EH (cell line): ENCODE measurements around the gene USP43.
"Not testable (repeated sequence)": the region's sequence is repeated elsewhere in the genome, so short reads cannot be mapped to it uniquely, and the experiment has no call there.

ENCODE experiments used
- DNase-seq: peaks from one replicate; pipeline ENCODE4 v3.0.0-alpha.2; 2015; ENCODE audit warnings: low read depth

Gene USP43

GRCh38 chr17:9658593-9659211 lies 13.4 kb downstream of the USP43 start:
- peak; percentile 86 for DNase-seq

DNA sequence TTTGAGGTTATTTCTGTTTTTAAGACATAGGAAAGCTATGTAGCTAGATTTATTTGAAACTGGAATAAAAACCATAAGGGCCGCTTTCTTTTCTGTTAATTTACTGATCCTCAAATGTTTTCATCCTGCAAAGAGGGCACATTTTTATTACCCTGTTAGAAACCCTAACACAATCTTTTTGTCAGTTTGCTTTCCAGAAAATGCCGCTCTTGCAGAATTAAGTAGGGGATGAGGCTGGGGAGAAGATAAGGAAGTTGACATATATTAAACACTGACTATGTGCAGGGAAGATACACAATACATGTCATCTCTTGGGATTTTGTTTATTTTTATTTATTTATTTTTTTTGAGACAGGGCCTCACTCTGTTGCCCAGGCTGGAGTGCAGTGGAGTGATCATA lies 15.7 kb downstream of the USP43 start:
- DNase-seq = no peak

DNA sequence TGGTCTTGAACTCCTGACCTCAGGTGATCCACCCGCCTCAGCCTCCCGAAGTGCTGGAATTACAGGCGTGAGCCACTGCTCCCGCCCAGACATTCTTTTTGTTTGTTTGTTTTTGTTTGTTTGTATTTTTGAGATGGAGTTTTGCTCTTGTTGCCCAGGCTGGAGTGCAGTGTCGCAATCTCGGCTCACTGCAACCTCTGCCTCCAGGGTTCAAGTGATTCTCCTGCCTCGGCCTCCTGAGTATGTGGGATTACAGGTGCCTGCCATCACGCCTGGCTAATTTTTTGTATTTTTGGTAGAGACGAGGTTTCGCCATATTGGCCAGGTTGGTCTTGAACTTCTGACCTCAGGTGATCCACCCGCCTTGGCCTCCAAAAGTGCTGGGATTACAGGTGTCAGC lies 18.2 kb downstream of the USP43 start:
- DNase-seq = not testable (repeated sequence)

- DNase-seq = no peak
Observed at GRCh38 chr17:9666461-9667050, 21.2 kb downstream of the USP43 start.

DNA sequence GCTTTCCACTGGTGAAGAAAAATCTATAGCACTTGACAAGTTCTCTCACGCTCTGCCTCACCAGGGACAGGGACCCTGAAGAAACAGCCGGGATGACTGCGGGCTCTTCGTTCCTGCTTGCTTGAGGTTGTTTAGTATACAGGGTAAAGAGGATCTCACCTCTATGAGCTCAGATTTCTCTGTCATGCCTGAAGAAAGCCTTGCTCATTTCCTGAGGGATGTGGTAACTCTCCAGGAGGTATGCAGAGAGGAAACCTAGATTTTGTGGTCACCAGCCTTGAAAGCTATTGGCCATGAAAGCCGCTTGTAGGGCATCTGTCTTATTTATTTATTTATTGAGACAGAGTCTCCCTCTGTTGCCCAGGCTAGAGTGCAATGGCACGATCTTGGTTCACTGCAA lies 23.2 kb downstream of the USP43 start:
- DNase-seq = peak; percentile 20

- no peak for DNase-seq
Observed at GRCh38 chr17:9669551-9670008, 24.3 kb downstream of the USP43 start.

DNA sequence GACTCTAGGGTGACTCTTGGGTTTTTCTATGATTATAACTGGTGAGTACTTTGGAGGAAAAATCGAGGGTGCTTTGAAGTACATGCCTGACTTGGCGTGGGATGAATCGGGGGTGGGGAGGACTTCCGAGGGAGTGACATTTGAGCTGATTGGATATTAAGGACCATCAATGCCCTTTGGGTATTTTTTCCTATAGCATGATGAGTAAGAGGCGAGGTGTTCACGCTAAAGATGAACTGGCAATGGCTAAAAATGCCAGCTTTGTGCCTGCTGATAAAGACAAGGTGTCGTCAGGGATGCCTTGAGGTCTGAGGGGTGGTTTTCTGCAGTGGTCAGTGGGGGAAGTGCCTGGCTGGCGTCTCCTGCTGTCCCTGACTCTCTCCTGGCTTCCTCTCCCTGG lies 25.3 kb downstream of the USP43 start:
- DNase-seq = no peak

GRCh38 chr17:9671559-9671958 lies 26.2 kb downstream of the USP43 start:
- DNase-seq = no peak

DNA sequence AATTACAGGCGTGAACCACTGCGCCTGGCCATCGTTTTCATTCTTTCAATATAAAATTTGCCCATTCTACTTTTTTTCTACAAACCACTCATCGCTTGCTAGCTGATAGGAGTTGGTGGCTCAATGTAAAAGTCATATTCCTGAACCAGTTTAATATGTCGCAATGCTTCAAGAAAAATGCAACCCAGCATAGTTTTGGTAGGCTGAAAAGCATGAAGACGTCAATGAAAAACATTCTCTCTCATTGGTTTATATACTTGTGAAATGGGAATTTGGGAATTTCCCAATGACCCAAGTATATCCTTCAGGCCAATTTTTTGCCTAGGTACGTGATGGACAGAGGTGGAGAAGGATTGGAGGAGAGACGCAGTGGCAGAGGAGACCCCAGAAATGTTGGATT lies 26.9 kb downstream of the USP43 start:
- DNase-seq = peak; percentile 30

- DNase-seq = no peak
Observed at GRCh38 chr17:9672691-9673090, 27.4 kb downstream of the USP43 start.

DNA sequence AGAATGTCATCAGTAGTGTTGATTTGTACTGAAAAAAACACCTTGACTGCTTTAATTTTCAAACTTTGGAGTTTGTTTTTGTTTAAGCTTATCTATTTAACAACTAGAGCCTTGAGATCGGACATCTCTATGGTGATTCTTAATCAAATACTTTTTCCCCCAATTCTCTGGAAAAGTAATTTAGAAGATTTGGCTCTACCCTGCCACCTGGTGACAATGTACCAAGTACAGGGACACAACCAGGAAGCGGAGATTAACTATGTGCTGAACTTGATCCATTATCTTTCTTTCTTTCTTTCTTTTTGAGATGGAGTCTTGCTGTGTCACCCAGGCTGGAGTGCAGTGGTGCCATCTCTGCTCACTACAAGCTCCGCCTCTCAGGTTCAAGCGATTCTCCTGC lies 30.8 kb downstream of the USP43 start:
- DNase-seq = peak; percentile 6

DNA sequence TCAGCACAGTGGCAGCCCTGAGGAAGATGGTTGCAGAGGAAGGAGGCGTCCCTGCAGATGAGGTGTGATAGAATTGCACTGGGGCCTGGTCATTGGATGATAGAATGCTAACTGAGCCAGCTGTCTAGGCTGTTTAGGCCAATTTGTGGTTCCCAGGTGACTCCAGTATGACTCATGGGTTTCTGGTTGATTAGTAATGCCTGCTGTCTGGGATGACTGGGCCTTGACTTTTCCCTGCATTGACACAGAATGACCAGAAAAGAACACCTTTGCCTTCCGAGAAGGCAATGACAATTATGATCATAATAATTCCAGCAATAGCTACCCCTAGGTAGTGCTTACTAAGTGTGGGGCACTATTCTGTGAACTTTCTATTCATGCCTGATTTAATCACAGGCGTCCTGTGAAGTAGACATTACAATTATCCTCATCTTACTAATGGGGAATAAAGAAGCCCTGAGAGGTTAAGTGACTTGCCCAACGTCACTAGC lies 31.5 kb downstream of the USP43 start:
- peak; percentile 37 for DNase-seq

DNA sequence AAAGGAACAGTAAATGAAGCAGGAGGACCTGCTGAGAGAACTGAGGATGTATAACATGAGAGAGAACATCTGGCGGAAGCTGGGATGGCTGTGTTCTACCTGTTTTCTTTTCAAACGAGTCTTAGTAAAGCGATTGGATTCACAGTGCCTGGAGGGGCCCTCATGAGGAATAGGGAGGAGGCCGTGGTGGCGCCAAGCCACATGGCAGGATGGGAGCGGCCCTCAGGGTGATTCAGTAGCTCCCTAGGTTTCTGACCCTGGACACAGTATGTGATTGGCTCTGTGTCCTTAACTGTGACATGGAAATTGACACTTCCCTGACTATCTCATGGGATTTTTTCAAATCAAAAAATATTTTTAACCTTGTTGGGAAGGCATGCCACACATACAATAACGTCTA lies 32.1 kb downstream of the USP43 start:
- no peak for DNase-seq

- no peak for DNase-seq
Observed at GRCh38 chr17:9677896-9678295, 32.6 kb downstream of the USP43 start.

DNA sequence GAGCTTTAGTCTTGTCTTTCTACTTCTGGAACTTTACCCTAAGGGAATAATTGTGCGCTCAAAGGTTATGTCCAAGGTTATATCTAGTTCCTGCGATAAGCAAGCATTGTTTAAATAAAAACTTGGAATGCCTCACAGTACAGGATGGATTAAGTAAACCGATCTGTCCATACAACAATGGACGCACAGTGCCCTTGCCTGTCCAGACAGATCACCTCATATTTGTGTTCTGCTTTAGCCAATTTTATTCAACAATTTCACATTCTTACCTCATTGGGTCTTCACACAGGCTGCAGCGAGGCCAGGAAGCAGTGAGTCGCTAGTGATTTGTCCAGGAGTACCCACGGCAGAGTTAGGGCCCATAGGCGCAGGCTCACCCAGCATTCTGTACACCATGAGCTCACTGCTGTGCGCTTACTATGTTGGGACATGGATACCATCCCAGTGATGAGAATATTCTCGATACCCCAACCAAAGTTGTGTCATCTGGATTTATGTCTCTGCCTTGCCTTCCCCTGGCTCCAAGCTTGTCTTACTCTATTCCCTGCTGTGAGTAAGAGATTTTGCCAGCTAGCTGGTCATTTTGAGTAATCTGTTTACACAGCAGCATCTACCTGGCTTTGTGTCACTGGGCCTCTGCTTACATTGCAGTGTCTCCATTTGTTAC lies 39.8 kb downstream of the USP43 start:
- DNase-seq = no peak

DNA sequence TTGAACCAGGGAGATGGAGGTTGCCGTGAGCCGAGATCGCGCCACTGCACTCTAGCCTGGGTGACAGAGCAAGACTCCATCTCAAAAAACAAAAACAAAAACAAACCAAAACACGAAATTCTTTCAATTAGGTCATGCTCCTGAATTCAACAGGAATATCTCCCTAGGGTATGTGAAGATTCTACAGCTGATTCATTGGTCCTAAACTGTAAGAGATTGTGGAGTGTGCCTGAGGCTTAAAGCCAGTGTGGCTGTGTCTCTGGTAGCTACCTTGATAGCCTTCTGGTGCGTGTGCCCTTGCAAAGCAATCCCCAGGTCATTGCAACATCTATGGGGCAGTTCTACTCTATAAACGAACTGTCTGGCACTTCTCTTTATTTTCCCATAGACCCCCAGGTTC lies 48.4 kb downstream of the USP43 start:
- no peak for DNase-seq

GRCh38 chr17:9696279-9697044 lies 51.1 kb downstream of the USP43 start:
- no peak for DNase-seq

DNA sequence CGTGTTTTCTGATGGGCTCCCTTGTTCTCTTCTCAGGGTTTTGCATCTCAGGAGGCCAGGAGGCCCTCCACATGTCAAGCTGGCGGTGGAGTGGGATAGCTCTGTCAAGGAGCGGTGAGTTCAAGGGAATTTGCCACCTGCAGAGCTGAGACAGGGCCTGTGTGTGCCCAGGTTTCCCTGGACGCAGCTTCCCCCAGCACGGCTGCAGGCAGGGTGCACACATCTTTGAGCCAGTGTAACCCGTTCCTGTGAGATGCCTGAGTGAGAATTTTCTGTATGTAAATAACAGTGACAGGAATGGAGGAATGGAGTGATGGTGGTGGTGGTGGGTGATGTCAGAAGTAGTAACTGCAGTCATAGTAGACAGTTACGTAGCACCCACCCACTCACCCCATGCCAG lies 54.8 kb downstream of the USP43 start:
- no peak for DNase-seq

DNA sequence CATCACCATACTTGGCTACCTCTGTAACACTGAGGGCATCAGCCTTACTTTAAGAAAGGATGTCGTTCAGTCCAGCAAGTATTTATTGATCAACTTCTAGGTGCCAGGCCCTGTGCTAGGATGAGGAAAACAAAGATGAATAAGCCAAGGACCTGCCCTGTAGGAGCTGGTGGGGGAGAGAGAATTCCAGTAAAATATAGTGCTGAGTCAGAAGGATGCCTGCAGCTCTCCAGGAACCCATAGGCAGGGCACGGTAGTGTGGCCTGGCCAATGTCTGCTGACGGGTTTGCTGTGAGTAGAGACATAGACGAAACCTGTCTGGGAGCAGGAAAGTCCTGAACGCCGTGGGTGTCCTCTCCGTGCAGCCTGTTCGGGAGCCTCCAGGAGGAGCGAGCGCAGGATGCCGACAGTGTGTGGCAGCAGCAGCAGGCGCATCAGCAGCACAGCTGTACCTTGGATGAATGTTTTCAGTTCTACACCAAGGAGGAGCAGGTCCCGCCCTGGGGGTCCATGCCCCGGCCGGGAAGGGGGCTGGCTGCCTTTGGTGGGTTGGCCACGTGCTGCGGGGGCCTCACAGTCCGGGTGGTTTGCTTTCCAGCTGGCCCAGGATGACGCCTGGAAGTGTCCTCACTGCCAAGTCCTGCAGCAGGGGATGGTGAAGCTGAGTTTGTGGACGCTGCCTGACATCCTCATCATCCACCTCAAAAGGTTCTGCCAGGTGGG lies 55.6 kb downstream of the USP43 start:
- DNase-seq = no peak

GRCh38 chr17:9702482-9702881 lies 57.2 kb downstream of the USP43 start:
- DNase-seq = no peak

- DNase-seq = no peak
Observed at GRCh38 chr17:9702914-9703780, 57.8 kb downstream of the USP43 start.
